Naive thymus-derived CD4-positive, alpha-beta T cell (primary cell): ENCODE data around the gene LY6G6F. TPM values are rescaled to one million over a fixed set of nuclear protein-coding genes. Genes with fewer than 3 reads are reported as not detected.
A peak's percentile ranks its signal among the peaks of the same experiment; 100 is the strongest.

ENCODE experiments used
- ATAC-seq: fragments of 150-1000 bp; cut with Tn5 transposase; 2 replicates; pipeline ENCODE4 v1.10.0; 2021; ENCODE audit warnings: mild to moderate bottlenecking, moderate library complexity
- CTCF ChIA-PET: fragments of 350-600 bp; sonication (Branson Sonifier 250); formaldehyde crosslinking; loops from one replicate; lab custom pipeline; 2021; ENCODE audit warnings: antibody characterized with exemption; lab: Charles Lee
- POLR2A ChIA-PET: fragments of 350-600 bp; sonication (Branson Sonifier 250); formaldehyde crosslinking; loops from one replicate; lab custom pipeline; 2021; ENCODE audit warnings: antibody characterized with exemption, inconsistent platforms; lab: Charles Lee
- DNase-seq, 9 donors: peaks; one replicate each; pipeline versions ENCODE4 v3.0.0 to v3.0.0-alpha.2; 2020 to 2022; ENCODE audit warnings: mixed read lengths in 1 of 9
- H3K27ac ChIP-seq: one replicate; pipeline ENCODE4 v1.7.0; 2013; ENCODE audit warnings: mild to moderate bottlenecking, low read depth, low read length, moderate library complexity
- H3K27me3 ChIP-seq, 2 donors: one replicate each; pipeline ENCODE4 v1.7.0; 2013; ENCODE audit warnings: low read length in 2 of 2, mild to moderate bottlenecking in 2 of 2, moderate library complexity in 2 of 2; ENCODE audit not compliant: control insufficient read depth in 2 of 2, insufficient read depth in 2 of 2
- H3K36me3 ChIP-seq, 3 experiments: 1 replicate in 2 of 3; 2 replicates in 1 of 3; pipeline ENCODE4 v1.7.0; 2013; ENCODE audit warnings: low read length in 3 of 3, mild to moderate bottlenecking in 3 of 3, moderate library complexity in 1 of 3; ENCODE audit not compliant: insufficient read depth in 3 of 3, control insufficient read depth in 2 of 3
- H3K4me1 ChIP-seq, 2 donors: one replicate each; pipeline ENCODE4 v1.7.0; 2013; ENCODE audit warnings: low read length in 2 of 2, mild to moderate bottlenecking in 2 of 2, moderate library complexity in 1 of 2; ENCODE audit not compliant: control insufficient read depth in 2 of 2, insufficient read depth in 2 of 2
- H3K4me3 ChIP-seq: 2 replicates; pipeline ENCODE4 v1.7.0; 2013; ENCODE audit warnings: mild to moderate bottlenecking, low read length
- H3K9me3 ChIP-seq, 3 experiments: 1 replicate in 2 of 3; 2 replicates in 1 of 3; pipeline ENCODE4 v1.7.0; 2013; ENCODE audit warnings: low read length in 3 of 3; ENCODE audit not compliant: control insufficient read depth in 2 of 3
- H3K27ac Mint-ChIP-seq, 9 donors: one replicate each; pipeline ENCODE4 v1.8.0; 2020 to 2022; ENCODE audit warnings: mixed read lengths in 9 of 9, mild to moderate bottlenecking in 8 of 9, moderate library complexity in 5 of 9, inconsistent platforms in 2 of 9
- H3K27me3 Mint-ChIP-seq, 5 donors: one replicate each; pipeline ENCODE4 v1.8.0; 2021 to 2022; ENCODE audit warnings: mixed read lengths in 5 of 5, mild to moderate bottlenecking in 1 of 5
- H3K36me3 Mint-ChIP-seq, 5 donors: one replicate each; pipeline ENCODE4 v1.8.0; 2020 to 2022; ENCODE audit warnings: mixed read lengths in 5 of 5, mild to moderate bottlenecking in 3 of 5, inconsistent platforms in 1 of 5
- H3K4me1 Mint-ChIP-seq, 7 donors: one replicate each; pipeline ENCODE4 v1.8.0; 2020 to 2022; ENCODE audit warnings: mixed read lengths in 7 of 7, mild to moderate bottlenecking in 3 of 7, inconsistent platforms in 1 of 7
- H3K4me3 Mint-ChIP-seq, 10 donors: one replicate each; pipeline ENCODE4 v1.8.0; 2020 to 2022; ENCODE audit warnings: mild to moderate bottlenecking in 10 of 10, mixed read lengths in 10 of 10, moderate library complexity in 6 of 10, inconsistent platforms in 2 of 10
- H3K9me3 Mint-ChIP-seq, 11 donors: one replicate each; pipeline ENCODE4 v1.8.0; 2020 to 2022; ENCODE audit warnings: mixed read lengths in 11 of 11, mild to moderate bottlenecking in 4 of 11, inconsistent platforms in 1 of 11, moderate library complexity in 1 of 11
- intact Hi-C, 2 donors: fragments of 100-400 bp; cut with micrococcal nuclease; formaldehyde crosslinking; loops; one replicate each; pipeline ENCODE4 v1.15.1; 2023
- polyA plus RNA-seq, 2 donors: library from polyadenylated mRNA; unstranded; fragments of 300-500 nt; fragmentation: Illumina TruSeq; gene quantifications; one replicate each; pipeline ENCODE4 v1.2.3, GENCODE V29; 2021
- total RNA-seq, 6 experiments: library from RNA in 5 of 6; stranded (reverse) in 5 of 6; gene quantifications; 1 replicate in 5 of 6; 2 replicates in 1 of 6; pipeline ENCODE4 v1.2.3 and lab custom pipeline; 2021 to 2026

The LY6G6F gene
- total and polyA plus RNA-seq, 7 experiments from 2014 or later = 0.56 TPM; not detected in 6

GRCh38 chr6:31710523-31711219 lies 4.0 kb downstream of the LY6G6F start:
- CTCF ChIA-PET = no interaction called here
- Mint-ChIP-seq H3K27me3 (peaks cover 0 to 19% (median 0%) of the 10 kb centered on the region in 5 donors), H3K4me3 (no peak overlapping the region), H3K27ac (peak overlapping the region in 2 of 9 donors; percentile 5 to 28), H3K9me3 (peaks cover 0 to 3% (median 0%) of the 10 kb centered on the region in 11 donors), H3K36me3 (no peaks in the 10 kb centered on the region), H3K4me1 (peaks cover 4 to 34% (median 21%) of the 10 kb centered on the region in 7 donors)
- no peaks in the 10 kb centered on the region for H3K27me3 ChIP-seq
- no peak overlapping the region for H3K4me3 ChIP-seq
- intact Hi-C loops = no loop called here
- H3K36me3 ChIP-seq = no peaks in the 10 kb centered on the region
- no peaks in the 10 kb centered on the region for H3K9me3 ChIP-seq
- no peak for DNase-seq
- H3K4me1 ChIP-seq = peaks cover 7% of the 10 kb centered on the region in 2 donors
- POLR2A ChIA-PET = interaction anchor here (0.6 to 0.8 kb wide), 2 partner anchors 17 to 35 kb away, joined by 3 read pairs; no protein-coding TSS in a partner anchor
- no peak for ATAC-seq
- no peak overlapping the region for H3K27ac ChIP-seq

DNA sequence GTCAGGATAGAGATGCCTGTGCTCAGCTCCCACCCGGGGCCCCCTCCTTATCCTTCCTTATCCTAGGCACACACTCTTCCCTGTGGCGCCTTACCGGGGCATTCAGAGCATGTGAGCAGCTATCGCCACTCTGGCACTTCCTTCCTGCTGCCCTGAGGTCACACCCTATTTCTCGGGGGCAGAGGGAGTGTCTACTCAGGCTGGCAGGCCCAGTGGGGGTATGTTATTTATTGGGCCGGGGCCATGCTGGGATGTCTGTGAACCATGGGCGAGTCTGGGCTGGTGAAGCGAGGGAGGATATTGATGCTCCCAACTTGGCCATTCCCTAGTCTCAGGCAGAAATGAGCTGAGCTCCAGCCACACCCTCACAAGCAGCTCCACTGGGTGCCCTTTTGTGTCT lies 4.6 kb downstream of the LY6G6F start:
- no peak overlapping the region for H3K4me3 ChIP-seq
- CTCF ChIA-PET = interaction anchor here (0.6 to 1.2 kb wide), 2 partner anchors 18 to 20 kb away, joined by 3 read pairs; no protein-coding TSS in a partner anchor
- Mint-ChIP-seq H3K9me3 (peaks cover 0 to 3% (median 0%) of the 10 kb centered on the region in 11 donors), H3K36me3 (no peaks in the 10 kb centered on the region), H3K4me1 (peaks cover 4 to 34% (median 21%) of the 10 kb centered on the region in 7 donors), H3K27ac (peak overlapping the region in 1 of 9 donors; percentile 28), H3K4me3 (no peak overlapping the region), H3K27me3 (peaks cover 0 to 19% (median 0%) of the 10 kb centered on the region in 5 donors)
- intact Hi-C loops = no loop called here
- ATAC-seq (peak; percentile 49), DNase-seq (no peak)
- peaks cover 7% of the 10 kb centered on the region in 2 donors for H3K4me1 ChIP-seq
- POLR2A ChIA-PET = interaction anchor here (0.6 to 0.8 kb wide), 3 partner anchors 16 to 154 kb away, joined by 3 read pairs; no protein-coding TSS in a partner anchor
- no peaks in the 10 kb centered on the region for H3K27me3 ChIP-seq
- no peak overlapping the region for H3K27ac ChIP-seq
- H3K36me3 ChIP-seq = no peaks in the 10 kb centered on the region
- no peaks in the 10 kb centered on the region for H3K9me3 ChIP-seq

DNA sequence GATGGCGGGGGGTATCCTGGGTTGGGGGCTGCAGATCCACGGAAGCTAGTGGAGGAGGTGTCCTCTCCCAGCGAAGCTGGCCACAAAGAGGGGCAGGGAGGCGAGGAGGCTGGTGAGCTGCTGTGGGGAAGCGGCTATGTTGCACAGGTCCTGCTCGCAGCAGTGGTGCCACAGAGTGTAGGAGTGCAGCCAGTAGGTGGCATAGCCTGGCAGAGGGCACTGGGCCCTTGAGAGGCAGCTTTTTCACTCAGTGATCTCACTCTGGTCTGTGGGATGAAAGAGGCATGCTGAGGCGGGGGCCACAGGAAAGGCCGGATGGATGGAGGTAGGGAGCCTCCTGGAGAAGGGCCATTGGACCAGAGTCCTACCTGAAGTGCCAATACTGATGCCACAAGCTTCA lies 5.6 kb downstream of the LY6G6F start:
- H3K36me3 ChIP-seq = no peaks in the 10 kb centered on the region
- no peaks in the 10 kb centered on the region for H3K36me3 Mint-ChIP-seq
- ATAC-seq = peak; percentile 84
- H3K9me3 Mint-ChIP-seq = peaks cover 0 to 3% (median 0%) of the 10 kb centered on the region in 11 donors
- H3K4me3 Mint-ChIP-seq = no peak overlapping the region
- peak in 2 of 9 donors; percentile 29 to 33 for DNase-seq
- peak overlapping the region in 3 of 9 donors; percentile 14 to 67 (median 65) for H3K27ac Mint-ChIP-seq
- POLR2A ChIA-PET = interaction anchor here (1.0 kb wide), 1 partner anchor 60 kb away, joined by 3 read pairs; the partner anchor contains the start of gene BAG6
- no peaks in the 10 kb centered on the region for H3K9me3 ChIP-seq
- H3K27ac ChIP-seq = no peak overlapping the region
- peaks cover 7% of the 10 kb centered on the region in 2 donors for H3K4me1 ChIP-seq
- CTCF ChIA-PET = interaction anchor here (0.8 to 1.6 kb wide), 3 partner anchors 9 to 31 kb away, joined by 3 to 5 read pairs (median 4); partner anchors contain the start of genes ABHD16A and LY6G5C
- peaks cover 0 to 19% (median 0%) of the 10 kb centered on the region in 5 donors for H3K27me3 Mint-ChIP-seq
- no peak overlapping the region for H3K4me3 ChIP-seq
- peaks cover 4 to 34% (median 21%) of the 10 kb centered on the region in 7 donors for H3K4me1 Mint-ChIP-seq
- intact Hi-C loops = no loop called here
- no peaks in the 10 kb centered on the region for H3K27me3 ChIP-seq

DNA sequence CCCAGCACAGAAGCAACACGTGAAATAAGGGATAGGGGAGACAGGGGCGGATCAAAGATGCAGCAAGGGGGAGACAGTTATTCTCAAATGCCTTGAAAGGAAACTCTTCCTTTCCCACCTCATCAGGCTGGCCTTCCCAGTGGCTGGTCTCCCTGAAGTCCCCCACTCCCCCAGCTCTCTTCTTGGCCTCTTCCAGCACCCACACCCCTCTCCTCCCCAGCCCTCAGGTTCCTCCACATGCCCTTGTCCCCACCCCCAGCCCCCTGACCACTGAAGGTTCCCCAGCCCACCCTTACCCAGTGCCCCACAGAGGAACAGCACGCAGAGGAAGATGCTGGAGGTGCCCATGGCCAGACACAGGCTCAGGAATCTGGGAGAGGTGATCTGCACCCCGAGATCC lies 6.8 kb downstream of the LY6G6F start:
- Mint-ChIP-seq H3K4me3 (no peak overlapping the region), H3K27me3 (peaks cover 0 to 17% (median 0%) of the 10 kb centered on the region in 5 donors), H3K4me1 (peaks cover 4 to 34% (median 21%) of the 10 kb centered on the region in 7 donors), H3K27ac (peak overlapping the region in 2 of 9 donors; percentile 2 to 10), H3K9me3 (peaks cover 0 to 3% (median 0%) of the 10 kb centered on the region in 11 donors), H3K36me3 (no peaks in the 10 kb centered on the region)
- H3K27ac ChIP-seq = no peak overlapping the region
- H3K27me3 ChIP-seq = no peaks in the 10 kb centered on the region
- no peak for ATAC-seq
- POLR2A ChIA-PET = interaction anchor here (1.5 to 1.8 kb wide), 2 partner anchors 10 kb away, joined by 4 to 6 read pairs; partner anchors contain the start of genes ABHD16A and MPIG6B
- no peaks in the 10 kb centered on the region for H3K9me3 ChIP-seq
- intact Hi-C loops = no loop called here
- H3K4me1 ChIP-seq = peaks cover 7% of the 10 kb centered on the region in 2 donors
- no peak overlapping the region for H3K4me3 ChIP-seq
- no peaks in the 10 kb centered on the region for H3K36me3 ChIP-seq
- CTCF ChIA-PET = interaction anchor here (0.7 kb wide), 1 partner anchor 75 kb away, joined by 3 read pairs; no protein-coding TSS in a partner anchor
- DNase-seq = no peak

GRCh38 chr6:31713991-31714684 lies 7.5 kb downstream of the LY6G6F start:
- ATAC-seq = no peak
- H3K36me3 Mint-ChIP-seq = no peaks in the 10 kb centered on the region
- peaks cover 0 to 17% (median 0%) of the 10 kb centered on the region in 5 donors for H3K27me3 Mint-ChIP-seq
- POLR2A ChIA-PET = interaction anchor here (0.9 to 1.8 kb wide), 5 partner anchors 8 to 24 kb away, joined by 3 to 6 read pairs (median 4); partner anchors contain the start of genes ABHD16A and MPIG6B
- H3K4me3 Mint-ChIP-seq = no peak overlapping the region
- H3K36me3 ChIP-seq = no peaks in the 10 kb centered on the region
- H3K4me1 Mint-ChIP-seq = peaks cover 4 to 34% (median 21%) of the 10 kb centered on the region in 7 donors
- H3K4me3 ChIP-seq = no peak overlapping the region
- peak overlapping the region in 6 of 9 donors; percentile 48 to 90 (median 71) for H3K27ac Mint-ChIP-seq
- no peak for DNase-seq
- no peaks in the 10 kb centered on the region for H3K27me3 ChIP-seq
- CTCF ChIA-PET = interaction anchor here (0.7 to 1.0 kb wide), 3 partner anchors 8 to 76 kb away, joined by 3 to 4 read pairs (median 3); partner anchors contain the start of gene LY6G6F
- intact Hi-C loops = no loop called here
- no peaks in the 10 kb centered on the region for H3K9me3 ChIP-seq
- H3K9me3 Mint-ChIP-seq = peaks cover 0 to 3% (median 0%) of the 10 kb centered on the region in 11 donors
- H3K4me1 ChIP-seq = peaks cover 7% of the 10 kb centered on the region in 2 donors
- H3K27ac ChIP-seq = no peak overlapping the region
